ENCODE data around the gene MOB2. TPM values are rescaled to one million over a fixed set of nuclear protein-coding genes. Genes with fewer than 3 reads are reported as not detected.

MOB2 gene
- total RNA-seq, 2 donors from 2014 or later, result 31.4 to 87.7 TPM

DNA sequence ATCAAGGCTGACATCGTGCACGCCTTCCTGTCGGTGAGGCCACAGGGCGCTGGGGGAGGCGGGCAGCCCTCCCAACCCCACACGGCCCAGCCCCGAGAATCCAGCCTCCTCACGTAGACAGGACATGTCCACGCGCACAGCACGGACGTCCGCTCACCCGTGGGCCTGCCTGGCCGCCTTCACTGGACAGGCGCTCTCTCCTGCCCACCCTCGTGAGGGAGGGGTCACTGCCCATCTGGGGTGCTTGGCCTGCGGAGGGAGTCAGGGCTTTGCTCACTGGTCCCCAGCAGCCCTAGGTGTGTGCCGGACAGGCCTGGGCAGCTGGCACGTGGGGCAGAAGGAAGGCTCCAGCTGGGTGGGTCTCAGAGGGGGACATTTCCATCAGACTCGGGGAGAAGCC lies 32.0 kb downstream of the MOB2 start:
- no peaks in the 10 kb centered on the region for H3K9me3 ChIP-seq
- ATAC-seq (ENCODE audit: insufficient number of reproducible peaks, low FRiP score, low read depth), result no peak
- DNase-seq (ENCODE audit: low spot score), result no peak
- H3K27ac ChIP-seq, result no peak overlapping the region
- peaks cover 0 to 17% of the 10 kb centered on the region in 2 donors for H3K4me1 ChIP-seq (ENCODE audit: control insufficient read depth in 1 of 2, low read depth in 2 of 2)
- H3K36me3 ChIP-seq, result no peaks in the 10 kb centered on the region
- no peak overlapping the region for H3K4me3 ChIP-seq
- TF ChIP-seq, protein P1, sequence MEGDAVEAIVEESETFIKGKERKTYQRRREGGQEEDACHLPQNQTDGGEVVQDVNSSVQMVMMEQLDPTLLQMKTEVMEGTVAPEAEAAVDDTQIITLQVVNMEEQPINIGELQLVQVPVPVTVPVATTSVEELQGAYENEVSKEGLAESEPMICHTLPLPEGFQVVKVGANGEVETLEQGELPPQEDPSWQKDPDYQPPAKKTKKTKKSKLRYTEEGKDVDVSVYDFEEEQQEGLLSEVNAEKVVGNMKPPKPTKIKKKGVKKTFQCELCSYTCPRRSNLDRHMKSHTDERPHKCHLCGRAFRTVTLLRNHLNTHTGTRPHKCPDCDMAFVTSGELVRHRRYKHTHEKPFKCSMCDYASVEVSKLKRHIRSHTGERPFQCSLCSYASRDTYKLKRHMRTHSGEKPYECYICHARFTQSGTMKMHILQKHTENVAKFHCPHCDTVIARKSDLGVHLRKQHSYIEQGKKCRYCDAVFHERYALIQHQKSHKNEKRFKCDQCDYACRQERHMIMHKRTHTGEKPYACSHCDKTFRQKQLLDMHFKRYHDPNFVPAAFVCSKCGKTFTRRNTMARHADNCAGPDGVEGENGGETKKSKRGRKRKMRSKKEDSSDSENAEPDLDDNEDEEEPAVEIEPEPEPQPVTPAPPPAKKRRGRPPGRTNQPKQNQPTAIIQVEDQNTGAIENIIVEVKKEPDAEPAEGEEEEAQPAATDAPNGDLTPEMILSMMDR (IDR thresholded peaks at IDR 0.05), result no peak
- no peaks in the 10 kb centered on the region for H3K27me3 ChIP-seq (replicated peaks; ENCODE audit: insufficient read depth)

DNA sequence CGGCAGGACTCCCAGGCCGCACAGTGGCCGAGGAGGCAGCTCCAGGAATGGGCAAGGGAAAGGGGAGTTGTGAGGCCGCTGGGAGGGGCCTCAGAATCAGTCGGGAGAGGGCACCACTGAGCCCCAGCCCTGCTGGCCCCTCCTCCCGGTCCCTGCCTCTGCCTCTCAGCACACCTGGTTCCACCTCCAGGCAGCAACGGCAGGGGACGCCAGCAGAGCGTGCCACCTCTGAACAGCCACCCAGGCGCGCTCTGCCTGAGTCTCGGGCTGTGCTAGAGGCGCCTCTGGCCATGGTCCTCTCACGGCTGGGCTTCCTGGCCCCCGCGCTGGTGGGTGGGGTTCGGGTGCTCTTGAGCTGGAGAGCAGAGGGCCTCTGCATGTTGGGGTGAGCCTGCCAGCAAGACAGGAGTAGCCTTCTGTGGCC lies 33.0 kb downstream of the MOB2 start:
- no peak overlapping the region for H3K4me3 ChIP-seq
- H3K27ac ChIP-seq, result no peak overlapping the region
- ATAC-seq (ENCODE audit: insufficient number of reproducible peaks, low FRiP score, low read depth) (no peak), DNase-seq (ENCODE audit: low spot score) (no peak)
- H3K4me1 ChIP-seq (ENCODE audit: control insufficient read depth in 1 of 2, low read depth in 2 of 2), result peaks cover 0 to 7% of the 10 kb centered on the region in 2 donors
- no peaks in the 10 kb centered on the region for H3K36me3 ChIP-seq
- no peaks in the 10 kb centered on the region for H3K9me3 ChIP-seq
- TF ChIP-seq, protein P1 (IDR thresholded peaks at IDR 0.05), result peak; percentile 7
- H3K27me3 ChIP-seq (replicated peaks; ENCODE audit: insufficient read depth), result no peaks in the 10 kb centered on the region

DNA sequence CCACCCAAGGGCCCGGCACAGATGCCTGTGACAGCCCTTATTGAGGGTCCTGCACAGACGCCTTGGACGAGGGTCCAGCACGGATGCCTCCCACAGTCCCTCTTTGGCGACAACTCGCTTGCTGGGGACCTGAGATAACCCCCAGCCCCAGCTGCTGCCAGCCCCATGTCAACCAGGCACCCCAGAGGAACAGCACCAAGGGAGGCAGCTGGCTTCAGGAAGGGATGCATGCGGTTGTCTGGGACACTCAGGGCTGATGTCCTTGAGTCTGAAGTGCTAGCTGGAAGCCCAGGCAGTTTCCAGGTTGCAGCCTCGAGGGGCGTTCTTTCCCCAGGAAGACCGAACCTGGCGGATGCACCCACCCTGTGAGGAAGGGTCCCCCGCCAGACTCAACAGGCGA lies 33.8 kb downstream of the MOB2 start:
- Histone ChIP-seq H3K27me3 (replicated peaks; ENCODE audit: insufficient read depth) (no peaks in the 10 kb centered on the region), H3K27ac (no peak overlapping the region), H3K36me3 (no peaks in the 10 kb centered on the region), H3K4me1 (ENCODE audit: control insufficient read depth in 1 of 2, low read depth in 2 of 2) (no peaks in the 10 kb centered on the region), H3K4me3 (no peak overlapping the region), H3K9me3 (no peaks in the 10 kb centered on the region)
- TF ChIP-seq, protein P1 (IDR thresholded peaks at IDR 0.05), result no peak
- ATAC-seq (ENCODE audit: insufficient number of reproducible peaks, low FRiP score, low read depth) (no peak), DNase-seq (ENCODE audit: low spot score) (no peak)

DNA sequence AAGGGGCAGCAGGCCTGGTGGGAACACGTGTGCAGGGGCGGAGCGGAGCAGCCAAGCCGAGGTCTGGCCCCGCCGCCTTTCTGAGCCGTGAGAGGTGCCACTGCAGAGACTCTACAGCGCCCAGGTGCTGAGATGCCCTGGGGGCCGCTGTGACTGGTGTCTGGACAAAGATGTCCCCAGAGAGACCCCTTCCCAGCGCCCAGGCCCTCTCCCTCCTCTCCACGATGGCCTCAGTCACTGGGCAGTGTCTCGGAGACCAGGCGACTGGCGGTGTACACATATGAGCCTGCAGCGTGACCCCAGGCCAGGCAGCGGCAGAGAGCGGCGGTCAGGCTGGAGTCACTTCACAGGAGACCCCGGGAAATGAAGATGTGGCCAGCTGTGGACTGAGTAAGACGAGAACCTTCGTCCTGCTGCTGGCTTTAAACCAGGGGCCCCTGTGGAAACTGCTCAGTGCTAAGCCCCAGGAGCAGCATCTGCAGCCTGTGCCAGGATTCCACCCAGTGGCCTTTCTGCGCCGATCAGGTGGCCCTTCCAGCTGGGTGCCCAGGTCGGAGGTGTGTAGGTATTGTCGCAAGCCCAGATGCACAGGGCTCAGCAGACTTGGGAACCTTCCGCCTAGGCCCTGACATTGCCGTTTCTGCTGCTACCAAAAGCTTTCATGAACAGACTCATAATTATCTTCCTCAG lies 34.7 kb downstream of the MOB2 start:
- Histone ChIP-seq H3K36me3 (no peaks in the 10 kb centered on the region), H3K27me3 (replicated peaks; ENCODE audit: insufficient read depth) (no peaks in the 10 kb centered on the region), H3K4me3 (no peak overlapping the region), H3K9me3 (no peaks in the 10 kb centered on the region), H3K4me1 (ENCODE audit: control insufficient read depth in 1 of 2, low read depth in 2 of 2) (no peaks in the 10 kb centered on the region), H3K27ac (no peak overlapping the region)
- ATAC-seq (ENCODE audit: insufficient number of reproducible peaks, low FRiP score, low read depth), result no peak
- no peak for DNase-seq (ENCODE audit: low spot score)
- TF ChIP-seq, protein P1 (IDR thresholded peaks at IDR 0.05), result no peak

DNA sequence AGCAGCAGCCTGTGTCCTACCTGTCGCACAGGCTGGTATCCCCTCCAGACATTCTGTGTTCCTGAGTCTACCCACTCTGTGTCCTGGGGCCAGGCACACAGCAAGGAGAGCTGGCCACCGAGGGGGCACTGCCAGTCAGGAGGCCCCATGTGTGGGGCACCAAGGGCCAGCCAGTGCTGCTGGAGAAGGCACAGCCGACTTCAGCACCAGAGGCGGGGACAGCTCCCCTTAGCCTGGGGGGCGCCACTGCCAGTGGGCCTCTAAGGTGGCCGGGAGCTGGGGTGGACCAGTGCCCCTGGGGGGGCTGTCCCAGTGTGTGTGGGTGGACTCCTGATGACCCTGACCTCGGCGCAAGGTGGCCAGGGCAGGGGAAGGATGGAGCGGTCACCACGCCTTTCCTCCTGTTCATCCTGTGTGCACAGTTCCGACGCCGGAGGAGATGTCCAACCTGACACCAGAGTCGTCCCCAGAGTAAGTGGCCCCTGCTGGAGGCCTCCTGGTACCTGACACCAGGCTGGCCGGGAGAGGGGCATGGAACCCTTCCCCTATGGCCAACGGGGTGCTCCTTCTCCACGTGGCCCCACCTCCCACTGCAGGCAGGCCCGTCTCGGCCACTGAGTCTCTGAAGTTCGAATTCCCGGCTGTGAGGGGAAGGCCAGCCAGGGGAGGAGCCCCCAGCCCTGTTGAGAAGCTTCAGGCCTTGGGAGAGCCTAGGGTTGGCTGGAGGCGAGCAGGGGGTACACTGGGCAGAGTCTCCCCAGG lies 35.4 kb downstream of the MOB2 start:
- Histone ChIP-seq H3K27ac (no peak overlapping the region), H3K4me3 (no peak overlapping the region), H3K9me3 (no peaks in the 10 kb centered on the region), H3K36me3 (no peaks in the 10 kb centered on the region), H3K4me1 (ENCODE audit: control insufficient read depth in 1 of 2, low read depth in 2 of 2) (no peaks in the 10 kb centered on the region), H3K27me3 (replicated peaks; ENCODE audit: insufficient read depth) (no peaks in the 10 kb centered on the region)
- no peak for DNase-seq (ENCODE audit: low spot score)
- ATAC-seq (ENCODE audit: insufficient number of reproducible peaks, low FRiP score, low read depth), result no peak
- TF ChIP-seq, protein P1 (IDR thresholded peaks at IDR 0.05), result no peak

Data from thoracic aorta (tissue), 2 donors.